HCT116 (cell line): ENCODE data around the gene MAP3K2. TPM values are rescaled to one million over a fixed set of nuclear protein-coding genes. Genes with fewer than 3 reads are reported as not detected.

Source experiments
- ATAC-seq: fragments of 200-7000 bp; cut with Tn5 transposase; 2 replicates; pipeline ENCODE4 v1.9.1; 2020; ENCODE audit warnings: mild to moderate bottlenecking, moderate library complexity
- BruUV-seq: library from RNA; stranded (reverse); fragments of 400-500 nt; replicated peaks from 2 replicates; lab custom pipeline; 2021; lab: Mats Ljungman, UMichigan
- CTCF ChIA-PET: fragments of 300-600 bp; sonication (Branson Sonifier 250); formaldehyde crosslinking; loops from one replicate; lab custom pipeline; 2021; ENCODE audit warnings: antibody characterized with exemption; lab: Charles Lee
- POLR2A ChIA-PET: fragments of 300-600, 350-600 bp; sonication (Branson Sonifier 250); formaldehyde crosslinking; loops from one replicate; lab custom pipeline; 2021; ENCODE audit warnings: antibody characterized with exemption; lab: Charles Lee
- RAD21 ChIA-PET, 2 experiments: fragments of 300-600 bp; sonication (Branson Sonifier 250); formaldehyde crosslinking; loops; one replicate each; lab custom pipeline; 2023; ENCODE audit warnings: low total read pairs in 2 of 2; ENCODE audit not compliant: uncharacterized antibody in 2 of 2, unreplicated experiment in 2 of 2, low non-redundant PET in 1 of 2; lab: Charles Lee
- DNase-seq: peaks from one replicate; pipeline ENCODE4 v3.0.0-alpha.2; 2010; ENCODE audit warnings: low read depth, low spot score
- H2AFZ ChIP-seq: fragments of 200-600 bp; shearing (Covaris generic), sonication (generic); 2 replicates; pipeline ENCODE4 v1.6.1; 2017; ENCODE audit warnings: low read depth, mixed run types, mixed read lengths, antibody characterized with exemption, low read length; ENCODE audit not compliant: poor library complexity, severe bottlenecking
- H3K27ac ChIP-seq: 2 replicates; pipeline ENCODE4 v1.5.1; 2012; ENCODE audit warnings: low read depth, low read length
- H3K27me3 ChIP-seq: fragments of 200-600 bp; sonication (generic); 2 replicates; pipeline ENCODE4 v1.6.1; 2016; ENCODE audit warnings: mixed run types, low read length, mixed read lengths; ENCODE audit not compliant: insufficient read depth
- H3K36me3 ChIP-seq, 2 experiments: fragments of 200-500 bp in 1 of 2; fragments of 200-600 bp in 1 of 2; sonication (Bioruptor generic) in 1 of 2; sonication (generic) in 1 of 2; 2 replicates each; pipeline versions ENCODE4 v1.5.1 to v1.6.1; 2014 to 2016; ENCODE audit warnings: low read length in 2 of 2, inconsistent platforms in 1 of 2, mixed read lengths in 1 of 2, mixed run types in 1 of 2; ENCODE audit not compliant: insufficient read depth in 2 of 2, control insufficient read depth in 1 of 2
- H3K4me1 ChIP-seq, 2 experiments: fragments of 200-600 bp in 1 of 2; sonication (generic) in 1 of 2; 2 replicates each; pipeline versions ENCODE4 v1.5.1 to v1.6.1; 2012 to 2017; ENCODE audit warnings: low read length in 2 of 2, inconsistent platforms in 1 of 2, mild to moderate bottlenecking in 1 of 2, mixed read lengths in 1 of 2, mixed run types in 1 of 2, moderate library complexity in 1 of 2; ENCODE audit not compliant: insufficient read depth in 2 of 2, control insufficient read depth in 1 of 2
- H3K4me2 ChIP-seq: fragments of 200-600 bp; sonication (generic); 2 replicates; pipeline ENCODE4 v1.6.1; 2017; ENCODE audit warnings: mixed run types, low read length, mixed read lengths
- H3K4me3 ChIP-seq, 2 experiments: fragments of 200-600 bp in 1 of 2; sonication (generic) in 1 of 2; replicated peaks in 1 of 2; 2 replicates each; pipeline ENCODE4 v1.5.1; 2011 to 2016; ENCODE audit warnings: low read length in 2 of 2, control low read depth in 1 of 2, low read depth in 1 of 2, mild to moderate bottlenecking in 1 of 2, mixed read lengths in 1 of 2, mixed run types in 1 of 2
- H3K79me2 ChIP-seq: fragments of 200-600 bp; sonication (generic); 2 replicates; pipeline ENCODE4 v1.6.1; 2017; ENCODE audit warnings: mild to moderate bottlenecking, mixed run types, low read length, moderate library complexity, mixed read lengths; ENCODE audit not compliant: insufficient read depth
- H3K9ac ChIP-seq: fragments of 200-600 bp; sonication (generic); 2 replicates; pipeline ENCODE4 v1.6.1; 2016; ENCODE audit warnings: low read length, mixed read lengths
- H3K9me2 ChIP-seq: fragments of 200-600 bp; sonication (generic), shearing (Covaris generic); 2 replicates; pipeline ENCODE4 v1.6.1; 2017; ENCODE audit warnings: mixed run types, mild to moderate bottlenecking, moderate library complexity; ENCODE audit not compliant: insufficient read depth
- H3K9me3 ChIP-seq, 2 experiments: fragments of 200-500 bp in 1 of 2; fragments of 200-600 bp in 1 of 2; sonication (Bioruptor generic) in 1 of 2; sonication (generic) in 1 of 2; 2 replicates each; pipeline ENCODE4 v1.6.1; 2014 to 2017; ENCODE audit warnings: low read length in 2 of 2, mixed read lengths in 2 of 2, inconsistent platforms in 1 of 2, low read depth in 1 of 2, mild to moderate bottlenecking in 1 of 2, mixed run types in 1 of 2, moderate library complexity in 1 of 2; ENCODE audit not compliant: control insufficient read depth in 1 of 2, insufficient read depth in 1 of 2
- H4K20me1 ChIP-seq: fragments of 200-600 bp; sonication (generic), shearing (Covaris generic); 2 replicates; pipeline ENCODE4 v1.6.1; 2017; ENCODE audit warnings: mixed run types, mild to moderate bottlenecking, moderate library complexity; ENCODE audit not compliant: insufficient read depth
- ATF3 ChIP-seq: IDR thresholded peaks from 2 replicates; pipeline ENCODE4 v1.6.1; 2012
- CEBPB ChIP-seq: IDR thresholded peaks from 2 replicates; pipeline ENCODE4 v1.6.1; 2012; ENCODE audit warnings: low read depth
- CTCF ChIP-seq, 3 experiments: fragments of 200-600 bp in 1 of 3; sonication (generic) in 1 of 3; IDR thresholded peaks in 2 of 3; conservative IDR thresholded peaks in 1 of 3; 2 replicates each; pipeline ENCODE4 v1.5.1; 2012 to 2017; ENCODE audit warnings: low read depth in 2 of 3, low read length in 2 of 3, antibody characterized with exemption in 1 of 3, borderline replicate concordance in 1 of 3, control low read depth in 1 of 3, mild to moderate bottlenecking in 1 of 3, mixed read lengths in 1 of 3, mixed run types in 1 of 3, moderate library complexity in 1 of 3; ENCODE audit not compliant: insufficient read depth in 1 of 3
- ELF1 ChIP-seq: IDR thresholded peaks from 2 replicates; pipeline ENCODE4 v1.6.1; 2012; ENCODE audit warnings: low read depth, borderline replicate concordance
- EZH2 ChIP-seq: fragments of 200-600 bp; sonication (generic); IDR thresholded peaks from 2 replicates; pipeline ENCODE4 v1.6.1; 2017; ENCODE audit warnings: antibody characterized with exemption, mixed run types
- FOSL1 ChIP-seq: IDR thresholded peaks from 2 replicates; pipeline ENCODE4 v1.6.1; 2012; ENCODE audit warnings: low read depth
- JUND ChIP-seq: IDR thresholded peaks from 2 replicates; pipeline ENCODE4 v1.6.1; 2012
- POLR2A ChIP-seq: IDR thresholded peaks from 2 replicates; pipeline ENCODE4 v1.7.0; 2011; ENCODE audit warnings: borderline replicate concordance; ENCODE audit not compliant: insufficient read depth, insufficient read length; ENCODE audit errors: extremely low read depth
- RAD21 ChIP-seq: IDR thresholded peaks from 2 replicates; pipeline ENCODE4 v1.6.1; 2012; ENCODE audit warnings: low read depth, mild to moderate bottlenecking
- REST ChIP-seq: IDR thresholded peaks from 2 replicates; pipeline ENCODE4 v1.6.1; 2012; ENCODE audit warnings: low read depth
- SIN3A ChIP-seq: IDR thresholded peaks from 2 replicates; pipeline ENCODE4 v1.6.1; 2012; ENCODE audit warnings: low read depth
- SRF ChIP-seq: IDR thresholded peaks from 2 replicates; pipeline ENCODE4 v1.6.1; 2012; ENCODE audit warnings: low read depth
- TCF7L2 ChIP-seq: IDR thresholded peaks from 2 replicates; pipeline ENCODE4 v1.7.0; 2011; ENCODE audit warnings: borderline replicate concordance, inconsistent platforms; ENCODE audit not compliant: insufficient read depth, insufficient read length; ENCODE audit errors: extremely low read depth
- ZBTB33 ChIP-seq: IDR thresholded peaks from 2 replicates; pipeline ENCODE4 v1.6.1; 2011; ENCODE audit warnings: mild to moderate bottlenecking, low read length, moderate library complexity; ENCODE audit not compliant: insufficient replicate concordance; ENCODE audit errors: extremely low read depth
- ZFX ChIP-seq: fragments of 450-650 bp; IDR thresholded peaks from 2 replicates; pipeline ENCODE4 v1.6.1; 2017
- intact Hi-C: fragments of 100-400 bp; cut with micrococcal nuclease; formaldehyde crosslinking; loops from 2 replicates; pipeline ENCODE4 v1.10.0; 2022
- total RNA-seq: library from RNA; stranded (reverse); gene quantifications from one replicate; pipeline ENCODE4 v1.2.1, GENCODE V29; 2021; ENCODE audit not compliant: unreplicated experiment

The MAP3K2 gene
- total RNA-seq, 1 experiment from 2014 or later: 44.5 TPM

GRCh38 chr2:127392828-127393578 is 5.2 kb upstream of the MAP3K2 start:
- TF ChIP-seq ATF3 (no peak), TCF7L2 (no peak), ELF1 (no peak), SRF (no peak), SIN3A (no peak), CTCF (IDR thresholded peaks at IDR 0.05 in 2 of 3, conservative IDR thresholded peaks at IDR 0.05 in 1 of 3; ENCODE audit: borderline replicate concordance in 1 of 3, insufficient read depth in 1 of 3, low read depth in 2 of 3, low read length in 2 of 3) (no peak), POLR2A (no peak), RAD21 (no peak), CEBPB (no peak), JUND (no peak), ZBTB33 (no peak), FOSL1 (no peak), ZFX (no peak), EZH2 (no peak), REST (no peak)
- no peaks in the 10 kb centered on the region for H4K20me1 ChIP-seq
- peaks cover 10 to 21% of the 10 kb centered on the region in 2 experiments for H3K4me1 ChIP-seq
- CTCF ChIA-PET: no interaction called here
- no peaks in the 10 kb centered on the region for H3K9me3 ChIP-seq
- no peaks in the 10 kb centered on the region for H3K36me3 ChIP-seq
- POLR2A ChIA-PET: no interaction called here
- H3K4me3 ChIP-seq: no peak overlapping the region
- intact Hi-C loops: no loop called here
- no peaks in the 10 kb centered on the region for H3K9me2 ChIP-seq
- DNase-seq: no peak
- RAD21 ChIA-PET: no interaction called here
- H3K4me2 ChIP-seq: no peak overlapping the region
- H2AFZ ChIP-seq: no peak overlapping the region
- BruUV-seq: no TSS peak
- H3K79me2 ChIP-seq: no peaks in the 10 kb centered on the region
- H3K27ac ChIP-seq: no peak overlapping the region
- no peak for ATAC-seq
- H3K9ac ChIP-seq: no peak overlapping the region
- peaks cover 9% of the 10 kb centered on the region; the same call in 1 of the 2 replicates for H3K27me3 ChIP-seq
